ENCODE data around the gene LIPG. TPM values are rescaled to one million over a fixed set of nuclear protein-coding genes. Genes with fewer than 3 reads are reported as not detected.

Gene LIPG
- total RNA-seq, 1 experiment from 2014 or later: 6.1 TPM

GRCh38 chr18:49519101-49519971 is 42.5 kb upstream of the LIPG start:
- TF ChIP-seq, protein P1, sequence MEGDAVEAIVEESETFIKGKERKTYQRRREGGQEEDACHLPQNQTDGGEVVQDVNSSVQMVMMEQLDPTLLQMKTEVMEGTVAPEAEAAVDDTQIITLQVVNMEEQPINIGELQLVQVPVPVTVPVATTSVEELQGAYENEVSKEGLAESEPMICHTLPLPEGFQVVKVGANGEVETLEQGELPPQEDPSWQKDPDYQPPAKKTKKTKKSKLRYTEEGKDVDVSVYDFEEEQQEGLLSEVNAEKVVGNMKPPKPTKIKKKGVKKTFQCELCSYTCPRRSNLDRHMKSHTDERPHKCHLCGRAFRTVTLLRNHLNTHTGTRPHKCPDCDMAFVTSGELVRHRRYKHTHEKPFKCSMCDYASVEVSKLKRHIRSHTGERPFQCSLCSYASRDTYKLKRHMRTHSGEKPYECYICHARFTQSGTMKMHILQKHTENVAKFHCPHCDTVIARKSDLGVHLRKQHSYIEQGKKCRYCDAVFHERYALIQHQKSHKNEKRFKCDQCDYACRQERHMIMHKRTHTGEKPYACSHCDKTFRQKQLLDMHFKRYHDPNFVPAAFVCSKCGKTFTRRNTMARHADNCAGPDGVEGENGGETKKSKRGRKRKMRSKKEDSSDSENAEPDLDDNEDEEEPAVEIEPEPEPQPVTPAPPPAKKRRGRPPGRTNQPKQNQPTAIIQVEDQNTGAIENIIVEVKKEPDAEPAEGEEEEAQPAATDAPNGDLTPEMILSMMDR (conservative IDR thresholded peaks at IDR 0.05): no peak
- Mint-ChIP-seq H3K9me3 (peaks cover 0 to 4% of the 10 kb centered on the region in 2 experiments; a peak in 1 of 5 replicates), H3K27me3 (ENCODE audit: low read depth) (no peaks in the 10 kb centered on the region), H3K27ac (peak overlapping the region; percentile 13 to 70 (median 24); a peak in 2 of 7 replicates), H3K4me1 (peaks cover 36 to 42% of the 10 kb centered on the region in 2 experiments), H3K36me3 (ENCODE audit: insufficient read depth in 1 of 3, low read depth in 3 of 3) (no peaks in the 10 kb centered on the region), H3K4me3 (no peak overlapping the region)
- WGBS (ENCODE audit: extremely low coverage, insufficient read length, low lambda C conversion rate): no CpG with 5 or more reads among the region's 10 CpGs
- no peak overlapping the region for H3K27ac ChIP-seq (ENCODE audit: insufficient read length, low read depth, low read length)
- H2BK20ac ChIP-seq (ENCODE audit: low read depth, low read length, poor library complexity, severe bottlenecking): no peak overlapping the region
- no peaks in the 10 kb centered on the region for H3K27me3 ChIP-seq (ENCODE audit: insufficient read depth, low read length)
- H3K4me2 ChIP-seq (ENCODE audit: insufficient read depth, insufficient read length, low read length): no peak overlapping the region
- H3K23me2 ChIP-seq (ENCODE audit: insufficient read length, low read depth, low read length, poor library complexity, severe bottlenecking): no peaks in the 10 kb centered on the region
- H2AFZ ChIP-seq (ENCODE audit: low read length): no peak overlapping the region
- no peak overlapping the region for H2BK12ac ChIP-seq (ENCODE audit: insufficient read length, low read depth, low read length)
- no peak overlapping the region for H4K5ac ChIP-seq (ENCODE audit: insufficient read length, low read depth, low read length)
- H2BK120ac ChIP-seq (ENCODE audit: low read depth, low read length, poor library complexity, severe bottlenecking): no peak overlapping the region
- no peak overlapping the region for H3T11ph ChIP-seq (ENCODE audit: low read length)
- no peak overlapping the region for H3K18ac ChIP-seq (ENCODE audit: insufficient read length, low read depth, low read length)
- H4K20me1 ChIP-seq (ENCODE audit: control insufficient read depth, insufficient read depth, insufficient read length): no peaks in the 10 kb centered on the region
- DNase-seq: no peak
- H3K14ac ChIP-seq (ENCODE audit: insufficient read depth, low read length): no peak overlapping the region; the same call in 1 of the 2 replicates
- no peak overlapping the region for H4K91ac ChIP-seq (ENCODE audit: insufficient read length, low read depth, low read length)
- no peak overlapping the region for H3K23ac ChIP-seq (ENCODE audit: insufficient read length, low read depth, low read length)
- H2AK5ac ChIP-seq (ENCODE audit: insufficient read length, low read length): no peak overlapping the region
- H3K56ac ChIP-seq (ENCODE audit: insufficient read length, low read depth, low read length): no peak overlapping the region
- no peak overlapping the region for H2BK15ac ChIP-seq (ENCODE audit: low read depth, low read length)
- no peak overlapping the region for H2BK5ac ChIP-seq (ENCODE audit: insufficient read length, low read length)
- H3K9ac ChIP-seq (ENCODE audit: extremely low read depth, insufficient read length, low read length): no peak overlapping the region
- no peak overlapping the region for H3K4ac ChIP-seq (ENCODE audit: low read depth, low read length)
- H3K9me3 ChIP-seq (ENCODE audit: control insufficient read depth, low read depth, low read length): no peaks in the 10 kb centered on the region
- no peaks in the 10 kb centered on the region for H3K79me1 ChIP-seq (ENCODE audit: insufficient read depth, low read depth, low read length, poor library complexity, severe bottlenecking)
- H3K79me2 ChIP-seq (ENCODE audit: insufficient read depth, low read length): no peaks in the 10 kb centered on the region
- peaks cover 10% of the 10 kb centered on the region for H3K4me1 ChIP-seq (ENCODE audit: insufficient read depth, low read length)
- no peak overlapping the region for H4K8ac ChIP-seq (replicated peaks; ENCODE audit: insufficient read length, low read depth, low read length)
